Measurements from ENCODE around the gene RBM44.
"Not testable (repeated sequence)": the region's sequence is repeated elsewhere in the genome, so short reads cannot be mapped to it uniquely, and the experiment has no call there.

RBM44 gene

GRCh38 chr2:237827421-237827987, 28.9 kb downstream of the RBM44 start:
- TF ChIP-seq CTCF (IDR thresholded peaks at IDR 0.05; ENCODE audit: low read length, missing control alignments): no peak
- DNase-seq (ENCODE audit: low read depth): no peak
- no peak overlapping the region for H3K4me3 ChIP-seq (replicated peaks; ENCODE audit: low read depth, low read length)

- no peak overlapping the region for H3K4me3 ChIP-seq (replicated peaks; ENCODE audit: low read depth, low read length)
- TF ChIP-seq CTCF (IDR thresholded peaks at IDR 0.05; ENCODE audit: low read length, missing control alignments): no peak
- no peak for DNase-seq (ENCODE audit: low read depth)
Measured at GRCh38 chr2:237830522-237830921, 31.9 kb downstream of the RBM44 start.

- no peak overlapping the region for H3K4me3 ChIP-seq (replicated peaks; ENCODE audit: low read depth, low read length)
- DNase-seq (ENCODE audit: low read depth): peak; percentile 68
- no peak for TF ChIP-seq CTCF (IDR thresholded peaks at IDR 0.05; ENCODE audit: low read length, missing control alignments)
Measured at GRCh38 chr2:237833546-237833945, 35.0 kb downstream of the RBM44 start.

- no peak for TF ChIP-seq CTCF (IDR thresholded peaks at IDR 0.05; ENCODE audit: low read length, missing control alignments)
- no peak for DNase-seq (ENCODE audit: low read depth)
- H3K4me3 ChIP-seq (replicated peaks; ENCODE audit: low read depth, low read length): no peak overlapping the region
Measured at GRCh38 chr2:237835372-237835771, 36.8 kb downstream of the RBM44 start.

GRCh38 chr2:237841051-237841450, 42.5 kb downstream of the RBM44 start:
- TF ChIP-seq CTCF (IDR thresholded peaks at IDR 0.05; ENCODE audit: low read length, missing control alignments): no peak
- H3K4me3 ChIP-seq (replicated peaks; ENCODE audit: low read depth, low read length): no peak overlapping the region
- no peak for DNase-seq (ENCODE audit: low read depth)

DNA sequence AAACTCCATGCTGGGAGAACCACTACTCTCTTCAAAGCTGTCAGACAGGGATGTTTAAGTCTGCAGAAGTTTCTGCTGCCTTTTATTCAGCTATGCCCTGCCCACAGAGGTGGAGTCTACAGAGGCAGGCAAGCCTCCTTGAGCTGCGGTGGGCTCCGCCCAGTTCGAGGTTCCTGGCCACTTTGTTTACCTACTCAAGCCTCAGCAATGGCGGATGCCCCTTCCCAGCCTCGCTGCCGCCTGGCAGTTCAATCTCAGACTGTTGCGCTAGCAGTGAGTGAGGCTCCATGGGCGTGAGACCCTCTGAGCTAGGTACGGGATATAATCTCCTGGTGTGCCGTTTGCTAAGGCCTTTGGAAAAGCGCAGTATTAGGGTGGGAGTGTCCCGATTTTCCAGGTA, 50.4 kb downstream of the RBM44 start:
- DNase-seq (ENCODE audit: low read depth); H3K4me3 ChIP-seq (replicated peaks; ENCODE audit: low read depth, low read length): not testable (repeated sequence)

GRCh38 chr2:237854295-237854694, 55.7 kb downstream of the RBM44 start:
- DNase-seq (ENCODE audit: low read depth): no peak
- no peak for TF ChIP-seq CTCF (IDR thresholded peaks at IDR 0.05; ENCODE audit: low read length, missing control alignments)

More at GRCh38 chr2:237854295-237854694, 55.7 kb downstream of the RBM44 start:
- no peak overlapping the region for H3K4me3 ChIP-seq (replicated peaks; ENCODE audit: low read depth, low read length)
